G401.6 (cell line): ENCODE results near the gene C1orf56.

Experiments
- FAIRE-seq: peaks from 2 replicates; lab custom pipeline; 2012; peaks lifted over from hg19 to GRCh38; lab: Jason Lieb, UNC

The C1orf56 gene

DNA sequence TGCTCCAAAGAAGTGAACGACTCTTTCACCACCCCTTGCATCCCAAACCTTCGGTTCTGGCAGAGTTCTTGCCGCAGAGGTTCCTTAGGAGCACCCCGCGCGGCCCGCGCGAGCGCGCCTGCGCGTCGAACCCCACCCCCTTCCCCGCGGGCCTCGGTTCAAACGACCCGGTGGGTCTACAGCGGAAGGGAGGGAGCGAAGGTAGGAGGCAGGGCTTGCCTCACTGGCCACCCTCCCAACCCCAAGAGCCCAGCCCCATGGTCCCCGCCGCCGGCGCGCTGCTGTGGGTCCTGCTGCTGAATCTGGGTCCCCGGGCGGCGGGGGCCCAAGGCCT lies at the start of gene C1orf56:
TSS of gene C1orf56 (plus strand) at position 161 of the 334 bp plus-strand sequence. CDS start at position 258, 97 bp downstream.
- FAIRE-seq, result no peak

DNA sequence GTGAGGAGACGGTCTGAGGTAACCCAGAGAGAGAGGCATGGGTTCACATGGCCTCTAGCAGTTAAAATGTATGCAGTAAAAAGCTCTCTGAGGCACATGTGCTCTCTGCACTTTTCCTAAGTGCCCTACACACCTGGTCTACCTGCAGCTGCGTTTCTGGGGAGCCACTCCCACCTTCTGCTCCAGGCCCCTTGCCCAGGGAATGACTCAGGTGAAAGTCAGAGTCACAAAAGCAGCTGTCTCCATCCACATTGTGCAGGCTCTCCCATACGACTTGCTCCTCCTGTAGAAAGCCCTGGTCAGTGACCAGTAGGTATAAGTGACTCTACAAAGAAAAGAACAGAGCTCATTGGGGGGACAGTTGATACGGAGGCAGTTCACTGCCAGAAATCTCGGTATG lies 49.6 kb upstream of the C1orf56 start:
- no peak for FAIRE-seq

DNA sequence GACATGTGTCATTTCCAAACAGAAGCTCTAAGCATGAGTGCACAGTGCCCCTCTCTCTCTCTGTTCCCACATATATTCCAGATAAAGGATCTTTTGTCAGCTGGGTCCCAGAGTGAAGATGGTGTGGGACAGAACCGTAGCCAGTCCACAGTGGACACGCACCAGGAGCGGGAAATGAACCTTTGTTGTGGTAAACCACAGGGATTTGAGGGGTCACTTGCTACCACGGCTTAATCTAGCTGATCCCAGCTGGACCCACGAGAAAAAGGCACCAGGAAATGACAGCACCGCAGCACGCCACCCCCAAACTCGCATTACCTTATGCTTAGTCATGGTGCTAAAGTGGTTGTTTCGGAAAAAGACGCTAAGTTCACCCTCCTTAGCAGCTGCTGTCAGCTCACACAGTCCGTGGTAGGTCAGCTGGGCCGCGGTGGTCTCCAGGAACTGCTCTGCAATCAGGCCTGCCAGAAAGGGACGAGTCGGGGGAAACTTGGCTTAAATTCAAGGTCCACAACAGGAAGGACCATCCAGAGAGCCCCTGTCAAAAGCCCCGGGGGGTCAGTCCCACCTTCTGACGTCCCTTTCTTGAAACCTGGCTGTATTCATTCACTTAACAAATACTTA lies 48.4 kb upstream of the C1orf56 start:
- no peak for FAIRE-seq

DNA sequence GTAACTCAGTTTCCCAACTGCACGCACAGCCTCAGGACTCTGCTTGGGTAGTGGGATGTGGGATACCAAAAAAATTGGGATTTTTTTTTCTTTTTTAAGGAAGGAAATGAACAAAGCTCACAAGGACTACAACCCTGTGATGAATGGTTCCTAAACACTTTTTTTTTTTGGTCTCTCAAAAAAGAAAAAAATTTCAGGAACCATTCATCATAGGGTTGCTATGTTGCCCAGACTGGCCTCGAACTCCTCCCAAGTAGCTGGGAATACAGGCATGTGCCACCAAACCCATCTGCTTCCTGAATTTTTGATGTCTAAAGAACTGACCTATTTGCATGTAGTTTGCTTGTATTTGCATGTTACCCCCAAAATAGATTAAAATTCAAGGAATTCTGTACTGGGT lies 47.6 kb upstream of the C1orf56 start:
- no peak for FAIRE-seq

DNA sequence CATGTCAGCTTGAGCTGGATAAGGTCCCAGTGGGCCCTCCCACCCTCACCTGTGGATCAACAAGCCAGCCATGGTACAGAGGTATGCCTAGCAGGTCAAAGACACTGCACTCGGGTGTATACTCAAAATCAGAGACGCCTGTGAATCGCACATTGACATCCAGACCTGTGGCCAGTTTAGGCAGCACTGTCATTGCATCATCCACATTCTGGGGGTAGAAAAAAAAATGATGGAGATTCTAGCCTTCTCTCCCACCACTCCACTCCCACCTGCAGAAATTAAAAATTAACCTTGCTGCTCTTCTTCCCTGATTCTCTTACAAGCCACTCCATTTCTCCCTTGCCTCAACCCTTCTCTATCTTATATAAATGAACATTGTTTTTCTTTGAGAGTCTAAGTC lies 47.1 kb upstream of the C1orf56 start:
- no peak for FAIRE-seq

- FAIRE-seq, result no peak
Observed at GRCh38 chr1:151001602-151002001, 45.9 kb upstream of the C1orf56 start.

GRCh38 chr1:151002051-151002450 lies 45.5 kb upstream of the C1orf56 start:
- no peak for FAIRE-seq

- FAIRE-seq, result no peak
Observed at GRCh38 chr1:151002611-151003010, 44.9 kb upstream of the C1orf56 start.

DNA sequence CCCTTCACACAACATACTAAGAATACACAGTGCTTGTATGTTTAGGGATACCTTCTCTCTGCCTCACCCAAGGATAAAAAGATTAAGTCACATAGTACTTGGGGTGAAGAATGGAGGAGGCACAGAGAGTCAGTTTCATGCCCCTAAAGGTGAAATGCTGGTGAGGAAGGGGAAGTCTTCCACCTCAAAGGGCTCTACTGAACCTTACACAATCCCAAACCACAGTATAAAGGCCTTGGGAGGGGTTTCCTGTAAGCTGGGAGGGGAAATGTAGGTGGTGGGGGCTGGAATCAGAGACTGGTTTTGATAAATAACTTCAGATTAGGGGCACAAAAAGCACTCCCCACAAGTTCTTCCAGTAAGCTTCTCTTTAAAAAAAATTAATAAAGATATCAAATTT lies 44.4 kb upstream of the C1orf56 start:
- FAIRE-seq, result no peak

GRCh38 chr1:151005729-151006319 lies 41.7 kb upstream of the C1orf56 start:
- no peak for FAIRE-seq

- peak; percentile 86 for FAIRE-seq
Observed at GRCh38 chr1:151006327-151007052, 41.1 kb upstream of the C1orf56 start, which contains the start of gene MINDY1. Gene MINDY1, minus strand, starts transcription at chr1:151006902. Its CDS starts 4,285 bp downstream, at chr1:151002617.

DNA sequence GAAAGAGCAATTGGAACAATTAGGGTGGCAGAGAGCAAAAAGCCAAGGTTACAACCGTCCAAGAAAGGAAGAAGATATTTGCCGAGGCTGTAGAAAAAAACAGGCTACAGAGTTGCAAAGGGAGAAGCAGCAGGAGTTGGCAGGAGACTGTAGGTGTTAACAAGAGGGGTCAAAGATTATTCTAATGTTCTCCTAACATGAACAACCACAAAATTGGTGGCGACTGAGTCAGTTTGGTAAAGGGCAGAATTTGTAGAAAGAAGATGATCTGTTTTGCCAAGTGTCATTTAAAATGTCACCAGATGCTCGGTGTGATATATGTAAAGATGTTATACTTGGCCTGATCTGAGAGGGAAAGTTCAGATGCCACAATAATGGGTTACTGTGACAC lies 39.7 kb upstream of the C1orf56 start:
- no peak for FAIRE-seq

DNA sequence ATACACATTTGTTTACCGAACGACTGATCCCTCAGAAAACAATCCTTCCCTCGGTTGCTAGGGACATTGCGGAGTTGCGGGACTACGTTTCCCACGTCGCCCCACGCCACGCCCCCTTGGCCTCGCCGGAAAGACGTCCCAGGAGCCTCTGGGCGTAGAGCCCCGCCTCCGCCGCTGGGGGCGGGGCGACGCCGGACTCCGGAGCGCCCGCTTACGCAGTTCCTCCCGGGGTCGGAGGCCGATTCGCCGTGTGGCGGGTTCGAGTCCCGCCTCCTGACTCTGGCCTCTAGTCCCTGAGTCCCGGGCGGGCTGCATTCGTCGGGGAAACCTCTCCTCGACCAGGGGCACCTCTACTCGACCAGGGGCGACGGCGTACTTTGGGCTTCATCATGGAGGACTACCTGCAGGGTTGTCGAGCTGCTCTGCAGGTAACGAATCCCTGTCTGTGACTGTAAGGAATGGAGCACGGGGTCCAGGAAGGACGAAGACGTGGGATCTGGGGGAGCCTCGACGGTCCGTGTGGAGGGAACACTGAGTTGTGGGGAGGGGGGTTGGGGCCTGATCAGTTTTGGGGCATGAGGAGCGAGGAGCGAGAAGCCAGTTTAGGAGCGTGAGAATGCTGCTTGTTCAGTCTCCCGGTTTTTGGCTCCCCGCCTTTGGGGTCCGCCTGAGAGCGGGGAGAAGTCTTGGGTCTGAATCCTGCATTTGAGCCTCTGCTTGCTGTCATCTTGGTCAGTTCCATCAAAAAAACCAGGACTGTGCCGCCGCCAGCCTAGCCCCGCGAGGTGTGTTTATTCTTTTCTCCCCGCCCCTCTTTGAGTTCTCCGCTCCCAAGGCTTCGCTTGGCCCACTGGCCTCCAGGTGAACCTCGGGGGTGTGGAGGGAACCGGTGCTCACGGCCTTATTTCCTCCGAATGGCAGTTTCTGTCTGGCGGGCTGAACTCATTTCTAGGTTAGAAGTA lies 39.0 kb upstream of the C1orf56 start, which contains the start of gene PRUNE1:
TSS of gene PRUNE1 (plus strand) at position 206 of the 962 bp plus-strand sequence. CDS start at position 390, 184 bp downstream.
- peak; percentile 94 for FAIRE-seq

GRCh38 chr1:151009206-151009587 lies 38.4 kb upstream of the C1orf56 start:
- no peak for FAIRE-seq

GRCh38 chr1:151009674-151010345 lies 37.7 kb upstream of the C1orf56 start:
- no peak for FAIRE-seq

DNA sequence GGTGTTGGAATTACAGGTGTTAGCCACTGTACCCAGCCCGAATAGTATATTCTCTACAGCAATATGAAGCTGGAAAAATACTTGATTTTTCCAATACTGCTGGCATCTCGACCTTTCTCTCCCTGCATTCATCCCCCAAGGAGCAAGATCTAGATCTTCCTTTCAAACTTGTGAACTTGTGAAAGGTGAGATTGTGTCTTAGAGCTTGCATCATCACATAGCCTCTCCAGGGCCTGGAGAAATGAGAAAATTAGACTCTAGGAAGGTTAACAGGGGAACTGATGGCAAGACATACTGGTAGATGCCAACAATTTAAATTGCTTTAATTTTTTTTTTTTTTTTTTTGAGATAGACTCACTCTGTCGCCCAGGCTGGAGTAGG lies 37.2 kb upstream of the C1orf56 start:
- FAIRE-seq, result no peak

GRCh38 chr1:151011154-151011850 lies 36.2 kb upstream of the C1orf56 start:
- FAIRE-seq, result no peak

GRCh38 chr1:151012684-151013471 lies 34.7 kb upstream of the C1orf56 start:
- no peak for FAIRE-seq

DNA sequence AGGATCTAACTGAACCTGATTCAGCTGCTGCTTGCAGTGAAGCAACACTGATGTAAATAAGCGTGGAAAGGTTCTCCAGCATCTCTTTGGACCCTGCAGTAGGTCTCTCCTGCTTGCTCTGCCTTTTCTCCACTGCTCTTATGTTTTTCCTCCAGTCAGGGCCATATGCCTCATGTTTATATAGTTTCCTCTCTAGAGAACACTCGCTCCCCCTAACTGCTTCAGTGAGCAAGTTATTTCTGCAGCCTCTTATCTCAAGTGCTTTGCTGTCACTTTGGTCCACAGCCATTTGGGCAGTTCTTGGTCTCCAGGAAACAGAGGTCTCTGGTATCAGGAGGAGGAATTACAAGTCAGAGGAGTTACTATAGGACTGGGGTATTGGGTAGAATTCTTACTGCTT lies 34.0 kb upstream of the C1orf56 start:
- FAIRE-seq, result no peak

- peak; percentile 42 for FAIRE-seq
Observed at GRCh38 chr1:151024540-151025146, 22.9 kb upstream of the C1orf56 start.
